ENCODE data around the gene SPI1. TPM values are rescaled to one million over a fixed set of nuclear protein-coding genes. Genes with fewer than 3 reads are reported as not detected.

Gene SPI1
- total and polyA plus RNA-seq, 2 donors (not counting 3 experiments of a cell fraction or from before 2014, with no cell fraction given), result not detected

GRCh38 chr11:47391077-47391583 is 12.8 kb upstream of the SPI1 start:
- Histone ChIP-seq H3K4me2 (ENCODE audit: insufficient read depth, low read length) (no peak overlapping the region), H3K79me2 (ENCODE audit: control insufficient read depth, insufficient read depth, low read length) (no peaks in the 10 kb centered on the region), H3K4me3 (replicated peaks in 1 of 3; ENCODE audit: insufficient read depth in 1 of 3, low read depth in 1 of 3, low read length in 3 of 3) (no peak overlapping the region), H3K9ac (replicated peaks; ENCODE audit: extremely low read depth, insufficient read depth, low read length) (no peak overlapping the region), H3K9me1 (replicated peaks; ENCODE audit: control insufficient read depth, extremely low read depth, insufficient read depth, low read length) (no peaks in the 10 kb centered on the region), H3K36me3 (ENCODE audit: control insufficient read depth in 2 of 2, extremely low read depth in 1 of 2, insufficient read depth in 2 of 2, low read length in 2 of 2) (no peaks in the 10 kb centered on the region), H4K20me1 (replicated peaks; ENCODE audit: control insufficient read depth, extremely low read depth, insufficient read depth, low read length) (no peaks in the 10 kb centered on the region), H3K4me1 (ENCODE audit: control insufficient read depth, extremely low read depth, insufficient read depth, low read length) (peaks cover 21% of the 10 kb centered on the region), H3K27me3 (ENCODE audit: control insufficient read depth in 2 of 2, insufficient read depth in 2 of 2, low read length in 2 of 2) (no peaks in the 10 kb centered on the region), H3K9me3 (replicated peaks; ENCODE audit: control insufficient read depth, insufficient read depth, low read length) (no peaks in the 10 kb centered on the region), H3K27ac (ENCODE audit: insufficient read depth, low read depth, low read length) (no peak overlapping the region), H2AFZ (ENCODE audit: low read depth, low read length) (no peak overlapping the region)
- DNase-seq (ENCODE audit: low read depth, low spot score) (no peak), FAIRE-seq (no peak)
- TF ChIP-seq GATA2 (IDR thresholded peaks at IDR 0.05; ENCODE audit: insufficient read depth, insufficient read length, low read depth, low read length), result no peak
- TF ChIP-seq EZH2 (IDR thresholded peaks at IDR 0.05; ENCODE audit: borderline replicate concordance, low read depth, low read length, severe bottlenecking), result no peak
- no peak for TF ChIP-seq MYC (IDR thresholded peaks at IDR 0.05; ENCODE audit: low read depth, low read length)
- no peak for TF ChIP-seq POLR2AphosphoS5 (IDR thresholded peaks at IDR 0.05; ENCODE audit: insufficient read depth, low read depth, low read length)
- TF ChIP-seq FOS (IDR thresholded peaks at IDR 0.05; ENCODE audit: borderline replicate concordance, insufficient read depth, low read length), result no peak
- intact Hi-C loops (cut with micrococcal nuclease) (no loop called here), dilution Hi-C loops (cut with MboI; ENCODE audit: extremely low pct_ligation_motif_present, low sequenced_read_pairs) (no loop called here)
- ChIA-PET POLR2A (no interaction called here), CTCF (interaction anchor here (1.0 to 5.5 kb wide), 3 partner anchors 18 to 21 kb away, joined by 3 to 76 read pairs (median 3); no protein-coding TSS in a partner anchor)
- BruUV-seq (replicated peaks), result no TSS peak

GRCh38 chr11:47390422-47390760 is 12.0 kb upstream of the SPI1 start:
- Histone ChIP-seq H3K9me3 (replicated peaks; ENCODE audit: control insufficient read depth, insufficient read depth, low read length) (no peaks in the 10 kb centered on the region), H3K4me2 (ENCODE audit: insufficient read depth, low read length) (no peak overlapping the region), H3K79me2 (ENCODE audit: control insufficient read depth, insufficient read depth, low read length) (no peaks in the 10 kb centered on the region), H2AFZ (ENCODE audit: low read depth, low read length) (no peak overlapping the region), H4K20me1 (replicated peaks; ENCODE audit: control insufficient read depth, extremely low read depth, insufficient read depth, low read length) (no peaks in the 10 kb centered on the region), H3K27me3 (ENCODE audit: control insufficient read depth in 2 of 2, insufficient read depth in 2 of 2, low read length in 2 of 2) (no peaks in the 10 kb centered on the region), H3K36me3 (ENCODE audit: control insufficient read depth in 2 of 2, extremely low read depth in 1 of 2, insufficient read depth in 2 of 2, low read length in 2 of 2) (no peaks in the 10 kb centered on the region), H3K4me3 (replicated peaks in 1 of 3; ENCODE audit: insufficient read depth in 1 of 3, low read depth in 1 of 3, low read length in 3 of 3) (no peak overlapping the region), H3K9ac (replicated peaks; ENCODE audit: extremely low read depth, insufficient read depth, low read length) (no peak overlapping the region), H3K9me1 (replicated peaks; ENCODE audit: control insufficient read depth, extremely low read depth, insufficient read depth, low read length) (no peaks in the 10 kb centered on the region), H3K4me1 (ENCODE audit: control insufficient read depth, extremely low read depth, insufficient read depth, low read length) (peaks cover 16% of the 10 kb centered on the region), H3K27ac (ENCODE audit: insufficient read depth, low read depth, low read length) (no peak overlapping the region)
- dilution Hi-C loops (cut with MboI; ENCODE audit: extremely low pct_ligation_motif_present, low sequenced_read_pairs), result no loop called here
- DNase-seq (ENCODE audit: low read depth, low spot score) (no peak), FAIRE-seq (no peak)
- TF ChIP-seq MYC (IDR thresholded peaks at IDR 0.05; ENCODE audit: low read depth, low read length) (no peak), MAX (IDR thresholded peaks at IDR 0.05; ENCODE audit: insufficient read depth, insufficient read length) (no peak), POLR2AphosphoS5 (IDR thresholded peaks at IDR 0.05; ENCODE audit: insufficient read depth, low read depth, low read length) (no peak), FOS (IDR thresholded peaks at IDR 0.05; ENCODE audit: borderline replicate concordance, insufficient read depth, low read length) (no peak), GATA2 (IDR thresholded peaks at IDR 0.05; ENCODE audit: insufficient read depth, insufficient read length, low read depth, low read length) (no peak), POLR2A (IDR thresholded peaks at IDR 0.05; ENCODE audit: low read depth, low read length) (no peak), CTCF (IDR thresholded peaks at IDR 0.05; ENCODE audit: extremely low read depth in 1 of 2, insufficient read depth in 1 of 2, low read depth in 1 of 2, low read length in 2 of 2) (no peak), EZH2 (IDR thresholded peaks at IDR 0.05; ENCODE audit: borderline replicate concordance, low read depth, low read length, severe bottlenecking) (no peak), JUN (IDR thresholded peaks at IDR 0.05; ENCODE audit: borderline replicate concordance, insufficient read depth, insufficient read length, low read depth) (no peak)
- ChIA-PET POLR2A (no interaction called here), CTCF (interaction anchor here (1.0 to 5.5 kb wide), 3 partner anchors 17 to 22 kb away, joined by 3 to 76 read pairs (median 3); no protein-coding TSS in a partner anchor)
- BruUV-seq (replicated peaks), result no TSS peak
- intact Hi-C loops (cut with micrococcal nuclease), result no loop called here
